ENCODE data around the gene FOXA3.
"Not testable (repeated sequence)": the region's sequence is repeated elsewhere in the genome, so short reads cannot be mapped to it uniquely, and the experiment has no call there.

DNA sequence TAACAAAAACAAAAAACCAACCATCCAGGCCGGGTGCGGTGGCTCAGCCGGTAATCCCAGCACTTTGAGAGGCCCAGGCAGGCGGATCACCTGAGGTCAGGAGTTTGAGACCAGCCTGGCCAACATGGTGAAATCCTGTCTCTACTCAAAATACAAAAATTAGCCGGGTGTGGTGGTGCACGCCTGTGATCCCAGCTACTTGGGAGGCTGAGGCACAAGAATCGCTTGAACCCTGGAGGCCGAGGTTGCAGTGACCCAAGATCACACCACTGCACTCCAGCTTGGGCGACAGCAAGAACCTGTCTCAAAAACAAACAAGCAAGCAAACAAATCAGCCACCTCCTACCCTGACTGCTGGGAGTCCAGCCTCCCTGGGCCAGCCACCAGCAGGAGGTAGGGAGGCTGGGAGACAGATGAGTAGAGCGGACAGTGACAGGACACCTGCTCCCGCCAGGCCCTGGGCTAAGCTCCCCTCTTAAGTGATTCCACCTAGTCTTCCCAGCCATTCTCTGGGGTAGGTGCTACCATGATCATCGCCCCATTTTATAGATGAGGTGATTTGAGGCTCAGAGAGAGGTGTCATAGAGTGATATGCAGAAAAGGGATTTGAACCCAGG is 32.0 kb downstream of the FOXA3 start:
- TF ChIP-seq, protein P1, sequence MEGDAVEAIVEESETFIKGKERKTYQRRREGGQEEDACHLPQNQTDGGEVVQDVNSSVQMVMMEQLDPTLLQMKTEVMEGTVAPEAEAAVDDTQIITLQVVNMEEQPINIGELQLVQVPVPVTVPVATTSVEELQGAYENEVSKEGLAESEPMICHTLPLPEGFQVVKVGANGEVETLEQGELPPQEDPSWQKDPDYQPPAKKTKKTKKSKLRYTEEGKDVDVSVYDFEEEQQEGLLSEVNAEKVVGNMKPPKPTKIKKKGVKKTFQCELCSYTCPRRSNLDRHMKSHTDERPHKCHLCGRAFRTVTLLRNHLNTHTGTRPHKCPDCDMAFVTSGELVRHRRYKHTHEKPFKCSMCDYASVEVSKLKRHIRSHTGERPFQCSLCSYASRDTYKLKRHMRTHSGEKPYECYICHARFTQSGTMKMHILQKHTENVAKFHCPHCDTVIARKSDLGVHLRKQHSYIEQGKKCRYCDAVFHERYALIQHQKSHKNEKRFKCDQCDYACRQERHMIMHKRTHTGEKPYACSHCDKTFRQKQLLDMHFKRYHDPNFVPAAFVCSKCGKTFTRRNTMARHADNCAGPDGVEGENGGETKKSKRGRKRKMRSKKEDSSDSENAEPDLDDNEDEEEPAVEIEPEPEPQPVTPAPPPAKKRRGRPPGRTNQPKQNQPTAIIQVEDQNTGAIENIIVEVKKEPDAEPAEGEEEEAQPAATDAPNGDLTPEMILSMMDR (conservative IDR thresholded peaks at IDR 0.05) = not testable (repeated sequence)
- TF ChIP-seq ZFX (IDR thresholded peaks at IDR 0.05) = not testable (repeated sequence)

Data from C4-2B (cell line).